GM12801 (cell line): ENCODE results near the gene MTX3.

Experiments used
- TF ChIP-seq, protein P1 (sequence below): IDR thresholded peaks from one replicate; pipeline ENCODE4 v1.5.1; 2011; ENCODE audit warnings: control low read depth; ENCODE audit not compliant: insufficient read length; ENCODE audit errors: extremely low read depth

MTX3 gene

DNA sequence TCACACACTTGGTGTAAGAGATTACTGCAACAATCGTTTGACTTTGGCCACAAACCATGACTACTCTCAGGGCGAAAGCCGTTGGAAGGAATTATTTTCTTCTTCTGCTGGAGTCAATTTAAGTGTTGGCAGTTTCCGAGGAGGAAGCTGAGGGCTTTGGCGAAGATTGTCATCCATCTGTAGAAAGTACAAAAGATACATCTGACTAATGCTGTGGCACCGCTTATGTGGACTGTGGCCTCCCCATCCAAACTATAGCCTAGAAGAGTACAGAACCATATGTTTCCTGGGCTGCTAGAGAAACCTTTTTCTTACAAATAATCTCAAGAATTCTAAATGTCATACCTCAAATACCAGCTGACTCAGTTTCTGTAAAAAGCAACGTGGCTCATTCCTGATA lies 7.4 kb downstream of the MTX3 start:
- TF ChIP-seq, protein P1, sequence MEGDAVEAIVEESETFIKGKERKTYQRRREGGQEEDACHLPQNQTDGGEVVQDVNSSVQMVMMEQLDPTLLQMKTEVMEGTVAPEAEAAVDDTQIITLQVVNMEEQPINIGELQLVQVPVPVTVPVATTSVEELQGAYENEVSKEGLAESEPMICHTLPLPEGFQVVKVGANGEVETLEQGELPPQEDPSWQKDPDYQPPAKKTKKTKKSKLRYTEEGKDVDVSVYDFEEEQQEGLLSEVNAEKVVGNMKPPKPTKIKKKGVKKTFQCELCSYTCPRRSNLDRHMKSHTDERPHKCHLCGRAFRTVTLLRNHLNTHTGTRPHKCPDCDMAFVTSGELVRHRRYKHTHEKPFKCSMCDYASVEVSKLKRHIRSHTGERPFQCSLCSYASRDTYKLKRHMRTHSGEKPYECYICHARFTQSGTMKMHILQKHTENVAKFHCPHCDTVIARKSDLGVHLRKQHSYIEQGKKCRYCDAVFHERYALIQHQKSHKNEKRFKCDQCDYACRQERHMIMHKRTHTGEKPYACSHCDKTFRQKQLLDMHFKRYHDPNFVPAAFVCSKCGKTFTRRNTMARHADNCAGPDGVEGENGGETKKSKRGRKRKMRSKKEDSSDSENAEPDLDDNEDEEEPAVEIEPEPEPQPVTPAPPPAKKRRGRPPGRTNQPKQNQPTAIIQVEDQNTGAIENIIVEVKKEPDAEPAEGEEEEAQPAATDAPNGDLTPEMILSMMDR: no peak

DNA sequence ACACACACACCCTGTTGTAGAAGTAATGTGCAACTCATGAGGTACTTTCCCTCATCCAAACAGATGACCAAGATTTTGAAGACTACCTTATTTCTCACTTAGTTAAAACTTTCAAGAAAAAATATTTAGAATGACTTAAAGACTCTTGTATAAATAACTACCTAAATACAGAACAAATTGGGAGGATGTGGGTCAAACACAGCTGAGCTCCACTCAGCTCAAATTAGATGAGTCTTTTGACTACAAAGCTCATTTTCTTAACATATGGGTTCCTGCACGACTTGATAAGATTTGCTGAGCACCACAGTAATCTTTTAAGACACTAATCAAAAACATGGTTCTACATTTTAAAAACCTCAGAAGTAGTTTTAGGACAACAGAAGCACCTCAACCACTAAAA lies 8.9 kb downstream of the MTX3 start:
- TF ChIP-seq, protein P1: no peak

DNA sequence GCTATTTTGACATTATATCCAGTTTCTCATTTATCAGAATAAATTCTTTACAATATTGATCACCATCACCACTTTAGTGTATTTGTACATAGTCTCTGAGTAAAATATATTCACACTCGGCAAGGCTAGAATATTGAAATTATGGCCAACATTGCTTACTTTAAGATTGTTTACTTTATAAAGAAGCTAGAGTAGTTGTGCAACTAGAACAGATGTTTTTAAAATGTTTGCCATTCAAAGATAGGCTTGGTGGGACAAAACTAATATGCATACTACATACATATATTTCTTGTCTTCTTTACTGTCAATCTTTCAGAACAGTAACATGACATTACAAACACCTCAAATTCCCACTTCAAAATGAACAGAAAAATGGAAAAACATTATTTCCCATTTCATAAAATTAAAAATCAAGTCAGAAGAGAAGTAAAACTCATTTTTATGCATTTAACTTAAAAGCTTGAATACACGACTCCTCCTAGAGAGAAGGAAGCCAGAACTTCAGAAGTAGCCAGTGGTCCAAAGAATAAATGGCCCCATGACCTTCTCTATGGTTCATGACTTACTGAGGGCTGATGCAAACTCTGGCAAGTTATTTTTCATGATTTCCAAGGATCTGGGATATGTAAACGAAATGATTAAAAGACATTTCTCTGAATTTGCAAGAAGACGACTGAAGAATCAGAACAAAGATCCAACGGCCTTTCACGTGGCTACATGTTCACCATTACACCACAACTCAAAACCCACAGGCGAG lies 14.1 kb downstream of the MTX3 start:
- TF ChIP-seq, protein P1: no peak

DNA sequence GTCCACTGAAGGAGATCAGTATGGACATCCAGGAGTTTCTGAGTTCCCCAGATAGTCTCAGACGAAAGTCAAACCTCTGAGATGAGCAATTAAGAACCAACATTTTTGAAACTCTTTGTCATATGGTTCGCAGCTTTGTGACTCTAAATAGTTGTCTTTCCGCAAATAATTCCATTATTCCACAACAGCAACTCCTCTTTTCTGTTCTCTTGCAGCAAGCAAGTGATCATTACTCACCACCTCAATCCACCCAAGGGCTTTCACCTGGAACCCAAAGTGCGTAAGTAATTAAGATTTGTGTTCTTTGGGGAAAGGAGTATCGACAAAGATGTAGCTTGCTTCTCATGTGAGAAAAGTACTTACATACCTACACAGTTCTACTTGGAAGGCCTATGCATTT lies 15.6 kb downstream of the MTX3 start:
- TF ChIP-seq, protein P1: no peak

DNA sequence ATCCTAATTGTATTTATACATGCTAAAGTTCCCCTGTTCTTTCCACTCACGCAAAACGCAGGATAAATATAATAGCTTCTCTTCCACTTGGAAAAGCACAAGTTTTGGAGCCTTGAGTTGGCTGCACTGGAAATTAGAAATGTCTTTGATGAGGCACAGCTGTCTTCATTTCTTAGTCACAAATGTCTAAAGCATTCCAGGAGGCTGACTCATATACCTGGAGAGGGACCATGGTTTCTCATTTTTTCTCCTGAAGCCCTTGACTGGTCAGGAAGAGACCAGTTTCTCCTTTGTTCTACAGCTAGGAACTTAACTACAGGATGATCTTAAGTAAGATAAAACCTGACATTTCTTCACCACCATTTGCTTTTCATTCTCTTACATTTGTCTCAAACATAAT lies 16.2 kb downstream of the MTX3 start:
- TF ChIP-seq, protein P1: no peak

DNA sequence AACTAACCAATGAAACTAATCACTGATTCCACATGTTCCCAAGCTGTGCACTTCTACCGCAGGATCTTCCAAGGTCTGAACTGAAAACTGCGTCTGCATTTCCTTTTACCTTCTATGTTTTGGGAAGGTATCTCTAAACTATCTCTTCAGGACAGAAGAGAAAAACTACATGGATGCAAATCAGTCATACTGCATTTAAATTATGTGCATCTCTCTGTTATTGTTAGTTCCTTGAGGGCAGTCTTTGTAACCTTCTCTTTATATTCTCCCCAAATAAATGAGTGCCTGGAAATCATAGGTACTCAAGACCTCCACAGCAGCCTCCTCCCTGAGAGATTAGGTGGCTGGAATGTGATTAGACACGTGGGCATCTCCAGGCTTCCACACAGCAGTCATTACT lies 17.1 kb downstream of the MTX3 start:
- TF ChIP-seq, protein P1: no peak

DNA sequence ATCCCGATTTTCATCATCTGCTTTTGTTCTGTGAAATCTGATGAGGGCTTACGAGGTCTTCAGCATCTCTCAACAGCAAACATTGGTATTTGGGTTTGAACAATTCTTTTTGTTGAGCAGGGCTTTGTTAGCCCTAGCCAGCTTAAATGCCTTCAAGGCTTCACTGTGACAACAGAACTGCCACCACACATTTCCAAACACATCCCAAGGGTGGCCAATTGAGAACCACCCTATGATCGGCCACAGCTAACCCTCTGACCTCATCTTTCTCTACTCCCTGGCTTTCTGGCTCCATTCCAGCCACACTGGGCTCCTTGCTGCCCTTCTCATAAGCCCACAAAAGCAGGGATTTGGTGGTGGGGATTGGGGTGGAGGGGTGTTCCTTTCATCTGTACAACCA lies 17.6 kb downstream of the MTX3 start:
- TF ChIP-seq, protein P1: no peak
